ENCODE measurements around the gene ABCB1. TPM values are rescaled to one million over a fixed set of nuclear protein-coding genes. Genes with fewer than 3 reads are reported as not detected.

ABCB1 gene
- total and polyA plus RNA-seq, 2 donors from 2014 or later = 29.1 to 48.3 TPM

DNA sequence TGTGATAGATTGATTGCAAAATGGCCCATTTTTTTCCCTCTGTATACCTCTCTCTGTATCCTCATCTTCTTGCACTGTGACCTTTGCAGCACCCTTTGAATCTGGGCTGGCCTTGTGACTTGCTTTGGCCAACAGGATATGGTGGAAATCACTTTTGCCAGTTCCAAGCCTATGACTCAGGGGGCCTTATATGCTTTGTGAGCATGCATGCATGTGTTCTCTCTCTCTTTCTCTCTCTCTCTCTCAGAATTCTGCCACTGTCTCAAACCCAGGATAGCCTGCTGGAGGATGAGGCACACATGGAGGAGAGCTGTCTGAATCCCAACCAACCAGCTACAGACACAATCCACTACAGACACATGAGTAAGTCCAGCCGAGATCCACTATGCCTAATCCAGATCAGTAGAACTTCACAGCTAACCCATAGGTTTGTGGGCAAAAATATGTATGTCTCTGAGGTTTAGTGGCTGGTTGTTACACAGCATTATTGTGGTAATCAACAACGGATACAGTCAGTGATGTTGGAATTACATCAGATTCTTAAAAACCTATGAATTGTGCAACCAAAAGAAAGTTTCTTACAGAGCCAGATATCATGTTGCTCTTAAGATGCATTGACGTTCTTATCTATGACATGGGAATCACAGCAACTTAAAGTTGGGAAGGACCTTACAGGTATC is 83.4 kb downstream of the ABCB1 start:
- no peaks in the 10 kb centered on the region for H3K4me1 ChIP-seq (ENCODE audit: control insufficient read depth in 2 of 3, insufficient read depth in 2 of 3, low read depth in 1 of 3, low read length in 3 of 3)
- FAIRE-seq (no peak), DNase-seq (no peak)
- H3K9ac ChIP-seq (ENCODE audit: low read length in 3 of 3) = no peak overlapping the region
- TF ChIP-seq, protein P1, sequence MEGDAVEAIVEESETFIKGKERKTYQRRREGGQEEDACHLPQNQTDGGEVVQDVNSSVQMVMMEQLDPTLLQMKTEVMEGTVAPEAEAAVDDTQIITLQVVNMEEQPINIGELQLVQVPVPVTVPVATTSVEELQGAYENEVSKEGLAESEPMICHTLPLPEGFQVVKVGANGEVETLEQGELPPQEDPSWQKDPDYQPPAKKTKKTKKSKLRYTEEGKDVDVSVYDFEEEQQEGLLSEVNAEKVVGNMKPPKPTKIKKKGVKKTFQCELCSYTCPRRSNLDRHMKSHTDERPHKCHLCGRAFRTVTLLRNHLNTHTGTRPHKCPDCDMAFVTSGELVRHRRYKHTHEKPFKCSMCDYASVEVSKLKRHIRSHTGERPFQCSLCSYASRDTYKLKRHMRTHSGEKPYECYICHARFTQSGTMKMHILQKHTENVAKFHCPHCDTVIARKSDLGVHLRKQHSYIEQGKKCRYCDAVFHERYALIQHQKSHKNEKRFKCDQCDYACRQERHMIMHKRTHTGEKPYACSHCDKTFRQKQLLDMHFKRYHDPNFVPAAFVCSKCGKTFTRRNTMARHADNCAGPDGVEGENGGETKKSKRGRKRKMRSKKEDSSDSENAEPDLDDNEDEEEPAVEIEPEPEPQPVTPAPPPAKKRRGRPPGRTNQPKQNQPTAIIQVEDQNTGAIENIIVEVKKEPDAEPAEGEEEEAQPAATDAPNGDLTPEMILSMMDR (IDR thresholded peaks at IDR 0.05; ENCODE audit: borderline replicate concordance, extremely low read depth, insufficient read depth) = no peak
- H3K36me3 ChIP-seq (ENCODE audit: control insufficient read depth in 2 of 3, insufficient read depth in 3 of 3, low read length in 3 of 3) = peaks cover 0 to 21% (median 4%) of the 10 kb centered on the region in 3 donors
- no peak overlapping the region for H3K4me3 ChIP-seq (ENCODE audit: low read length in 3 of 3)
- no peak overlapping the region for H3K27ac ChIP-seq (ENCODE audit: low read depth in 2 of 2, low read length in 2 of 2)
- intact Hi-C loops (cut with DNase I) = no loop called here
- no peaks in the 10 kb centered on the region for H3K9me3 ChIP-seq (ENCODE audit: control insufficient read depth in 2 of 3, insufficient read depth in 1 of 3, low read length in 3 of 3)
- no peaks in the 10 kb centered on the region for H3K27me3 ChIP-seq (ENCODE audit: control insufficient read depth, insufficient read depth, low read length)

DNA sequence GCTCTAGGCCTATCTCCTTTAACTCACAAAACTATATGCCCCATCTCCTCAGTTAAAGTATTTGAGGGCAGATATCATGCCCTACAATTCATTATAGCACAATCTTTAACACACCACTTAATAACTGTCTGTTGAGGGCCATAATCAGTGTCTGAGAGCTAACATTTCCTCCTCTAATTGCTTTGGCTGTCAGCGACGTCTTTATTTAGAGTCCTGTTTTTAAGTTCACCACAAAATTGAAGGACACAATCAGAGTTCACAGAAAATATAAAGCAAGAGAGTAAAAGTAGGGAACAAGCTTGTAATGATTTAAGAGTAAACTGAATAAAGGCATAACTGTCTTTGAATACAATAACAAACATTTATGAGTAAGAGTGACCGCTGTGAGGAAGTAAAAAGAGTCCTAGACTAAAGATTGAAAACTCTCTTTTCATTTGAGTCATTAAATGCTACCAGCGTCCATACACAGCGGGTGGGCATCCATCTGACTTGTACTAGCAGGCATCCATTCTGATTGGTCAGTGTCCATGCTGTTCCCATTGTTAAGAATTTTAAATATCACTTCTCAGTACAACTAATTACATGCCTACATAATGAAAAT is 86.8 kb downstream of the ABCB1 start:
- FAIRE-seq = no peak
- H3K9me3 ChIP-seq (ENCODE audit: control insufficient read depth in 2 of 3, insufficient read depth in 1 of 3, low read length in 3 of 3) = no peaks in the 10 kb centered on the region
- no peak for DNase-seq
- intact Hi-C loops (cut with DNase I) = no loop called here
- H3K9ac ChIP-seq (ENCODE audit: low read length in 3 of 3) = no peak overlapping the region
- H3K36me3 ChIP-seq (ENCODE audit: control insufficient read depth in 2 of 3, insufficient read depth in 3 of 3, low read length in 3 of 3) = peaks cover 0 to 28% (median 0%) of the 10 kb centered on the region in 3 donors
- no peak overlapping the region for H3K27ac ChIP-seq (ENCODE audit: low read depth in 2 of 2, low read length in 2 of 2)
- no peaks in the 10 kb centered on the region for H3K4me1 ChIP-seq (ENCODE audit: control insufficient read depth in 2 of 3, insufficient read depth in 2 of 3, low read depth in 1 of 3, low read length in 3 of 3)
- TF ChIP-seq, protein P1 (IDR thresholded peaks at IDR 0.05; ENCODE audit: borderline replicate concordance, extremely low read depth, insufficient read depth) = no peak
- H3K27me3 ChIP-seq (ENCODE audit: control insufficient read depth, insufficient read depth, low read length) = no peaks in the 10 kb centered on the region
- no peak overlapping the region for H3K4me3 ChIP-seq (ENCODE audit: low read length in 3 of 3)

DNA sequence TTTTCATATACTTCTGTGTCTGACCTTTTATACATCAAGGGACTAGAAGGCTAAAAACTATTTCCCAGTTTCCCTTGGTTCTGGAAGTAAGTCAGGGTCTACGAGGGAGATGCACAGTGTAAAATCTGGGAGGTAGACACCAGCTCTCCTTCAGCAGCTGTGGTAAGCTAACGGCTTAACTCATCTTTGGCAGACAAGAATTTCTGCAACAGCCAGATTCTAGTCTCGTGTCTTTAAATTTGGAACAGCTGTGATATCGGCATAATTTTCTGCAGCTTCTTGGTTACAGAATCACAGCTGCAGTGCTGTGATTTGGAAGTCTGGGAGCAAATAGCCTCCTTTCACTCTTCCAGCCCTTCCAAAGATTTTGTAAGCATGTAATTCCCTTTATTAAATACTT is 87.8 kb downstream of the ABCB1 start:
- Histone ChIP-seq H3K9me3 (ENCODE audit: control insufficient read depth in 2 of 3, insufficient read depth in 1 of 3, low read length in 3 of 3) (no peaks in the 10 kb centered on the region), H3K27me3 (ENCODE audit: control insufficient read depth, insufficient read depth, low read length) (no peaks in the 10 kb centered on the region), H3K4me1 (ENCODE audit: control insufficient read depth in 2 of 3, insufficient read depth in 2 of 3, low read depth in 1 of 3, low read length in 3 of 3) (no peaks in the 10 kb centered on the region), H3K9ac (ENCODE audit: low read length in 3 of 3) (no peak overlapping the region), H3K4me3 (ENCODE audit: low read length in 3 of 3) (no peak overlapping the region), H3K27ac (ENCODE audit: low read depth in 2 of 2, low read length in 2 of 2) (no peak overlapping the region), H3K36me3 (ENCODE audit: control insufficient read depth in 2 of 3, insufficient read depth in 3 of 3, low read length in 3 of 3) (peaks cover 0 to 32% (median 7%) of the 10 kb centered on the region in 3 donors)
- no peak for DNase-seq
- TF ChIP-seq, protein P1 (IDR thresholded peaks at IDR 0.05; ENCODE audit: borderline replicate concordance, extremely low read depth, insufficient read depth) = no peak
- FAIRE-seq = no peak
- intact Hi-C loops (cut with DNase I) = no loop called here

Data from kidney (tissue), 14 donors.